Heart right ventricle (tissue), 16 donors: ENCODE measurements around the gene CDK5RAP3. TPM values are rescaled to one million over a fixed set of nuclear protein-coding genes. Genes with fewer than 3 reads are reported as not detected.
"Not testable (repeated sequence)": the region's sequence is repeated elsewhere in the genome, so short reads cannot be mapped to it uniquely, and the experiment has no call there.

Experiments used
- ATAC-seq, 8 donors: fragments of 200-7000 bp; cut with Tn5 transposase; one replicate each; pipeline ENCODE4 v1.9.1; 2020; ENCODE audit warnings: mild to moderate bottlenecking in 8 of 8, moderate library complexity in 8 of 8, moderate number of reproducible peaks in 1 of 8
- DNase-seq, 2 donors: peaks; one replicate each; pipeline ENCODE4 v3.0.0-alpha.2; 2020
- H3K27ac ChIP-seq, 10 donors: fragments of 200-600 bp; sonication (generic) in 2 of 10; one replicate each; pipeline versions ENCODE4 v1.5.0 to v1.8.0; 2020 to 2022; ENCODE audit warnings: mild to moderate bottlenecking in 3 of 10
- H3K27me3 ChIP-seq, 7 donors: fragments of 200-600 bp; one replicate each; pipeline ENCODE4 v1.8.0; 2021 to 2022; ENCODE audit warnings: mild to moderate bottlenecking in 2 of 7
- H3K36me3 ChIP-seq, 9 donors: fragments of 200-600 bp; sonication (generic) in 1 of 9; one replicate each; pipeline versions ENCODE4 v1.5.0 to v1.8.0; 2020 to 2022; ENCODE audit warnings: mild to moderate bottlenecking in 2 of 9
- H3K4me1 ChIP-seq, 9 donors: fragments of 200-600 bp; sonication (generic) in 1 of 9; one replicate each; pipeline versions ENCODE4 v1.5.0 to v1.8.0; 2020 to 2022; ENCODE audit warnings: mild to moderate bottlenecking in 4 of 9
- H3K4me3 ChIP-seq, 10 donors: fragments of 200-600 bp; sonication (generic) in 2 of 10; one replicate each; pipeline versions ENCODE4 v1.5.0 to v1.8.0; 2020 to 2022; ENCODE audit warnings: mild to moderate bottlenecking in 7 of 10, moderate library complexity in 2 of 10
- H3K9me3 ChIP-seq, 11 donors: fragments of 200-600 bp in 10 of 11; sonication (generic) in 2 of 11; one replicate each; pipeline versions ENCODE4 v1.5.0 to v1.8.0; 2013 to 2022; ENCODE audit warnings: mild to moderate bottlenecking in 2 of 11, control low read depth in 1 of 11, moderate library complexity in 1 of 11
- CTCF ChIP-seq, 9 donors: fragments of 200-600 bp; sonication (generic) in 2 of 9; IDR thresholded peaks; one replicate each; pipeline versions ENCODE4 v1.5.0 to v1.8.0; 2021 to 2022; ENCODE audit warnings: antibody characterized with exemption in 9 of 9, mild to moderate bottlenecking in 5 of 9, moderate library complexity in 1 of 9
- WGBS, 2 donors: extraction: QIAGEN DNeasy Blood & Tissue Kit; methylation state at CpG; one replicate each; pipeline ENCODE4 v1.1.7; 2013; ENCODE audit warnings: inconsistent platforms in 1 of 2; 5-methylcytosine and 5-hydroxymethylcytosine counted together
- intact Hi-C, 10 donors: fragments of 100-400 bp; cut with DNase I; formaldehyde crosslinking; loops; one replicate each; pipeline versions ENCODE4 v1.11.1 to v1.14.2; 2022
- polyA plus RNA-seq, 2 donors: library from polyadenylated mRNA; stranded (reverse); fragments of 200-250 nt; gene quantifications; one replicate each; pipeline ENCODE4 v1.2.3, GENCODE V29; 2013
- total RNA-seq, 10 donors: library from RNA; stranded (reverse); fragmentation: NEBNext Ultra II Directional in 3 of 10; extraction: Animal tissue kit (Norgen Biotek cat#: 25700) in 3 of 10; gene quantifications; one replicate each; pipeline versions ENCODE4 v1.2.1 to v1.2.4, GENCODE V29; 2021 to 2023
- donor health status: Arrhythmogenic right ventricular cardiomyopathy.
- donor health status: ischemic (EF 13 %, LVEDD 7.1; RV severe dilation, severe dysfunction).
- donor health status: healthy with polysubstance abuse.
- donor health status: DM: no; HTN: yes; CAD: no.
- donor health status: DM: no; HTN: no; CAD: no.
- donor health status: ischemic (EF 25% LVEDD 6.9; RV normal size, moderate dysfunction).
- donor health status: ischemic (EF 25% LVEDD 5.7; RV mildly dilated, moderate dysfunction).
- donor health status: healthy.
- donor health status: DM: yes; HTN: yes; CAD: no.
- donor health status: Ischemic cardiomyopathy.
- donor health status: ischemic (EF 35%, LVEDD 5.7; RV mildly dilated, moderate dysfunction).
- donor health status: nonischemic (EF 11% LVEDD 7.7; RV severe dilation, severe dysfunction).
- donor health status: DM: yes; HTN: yes; CAD: no.
- donor health status: PGD.
- donor health status: ischemic (EF 29% LVEDD 5.4; RV normal size, mild dysfunction).
- donor health status: nonischemic (EF 23%, LVEDD 6.1; RV moderate dilation, normal function).

CDK5RAP3 gene
- total and polyA plus RNA-seq, 12 donors: 44.0 to 143 (median 64.2) TPM

- Histone ChIP-seq H3K27ac (no peak overlapping the region), H3K4me1 (peaks cover 0 to 7% (median 1%) of the 10 kb centered on the region in 9 donors), H3K4me3 (no peak overlapping the region), H3K27me3 (no peaks in the 10 kb centered on the region), H3K9me3 (no peaks in the 10 kb centered on the region), H3K36me3 (peaks cover 0 to 25% (median 0%) of the 10 kb centered on the region in 9 donors)
- intact Hi-C loops: no loop called here
- WGBS, 2 donors: 76 to 95% methylated on average over 1 of the region's 1 CpG
- ATAC-seq (no peak), DNase-seq (no peak)
- TF ChIP-seq CTCF (IDR thresholded peaks at IDR 0.05): no peak
These were observed 36.1 kb upstream of the CDK5RAP3 start for GRCh38 chr17:47934856-47935255.

DNA sequence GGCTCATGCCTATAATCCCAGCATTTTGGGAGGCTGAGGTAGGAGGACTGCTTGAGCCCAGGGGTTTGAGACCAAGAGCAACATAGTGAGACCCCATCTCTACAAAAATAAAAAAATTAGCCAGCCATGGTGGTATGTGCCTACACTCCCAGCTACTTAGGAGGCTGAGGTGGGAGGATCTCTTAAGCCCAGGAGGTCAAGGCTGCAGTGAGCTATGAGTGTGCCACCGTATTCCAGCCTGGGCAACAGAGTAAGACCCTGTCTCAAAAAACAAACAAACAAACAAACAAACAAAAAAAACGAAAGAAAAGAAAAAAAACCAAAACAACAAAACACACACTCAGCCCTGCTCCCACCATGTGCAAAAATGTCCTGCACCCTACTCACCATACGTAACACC is 35.4 kb upstream of the CDK5RAP3 start:
- H3K36me3 ChIP-seq: peaks cover 0 to 19% (median 0%) of the 10 kb centered on the region in 9 donors
- H3K4me3 ChIP-seq, H3K27me3 ChIP-seq, intact Hi-C loops, ATAC-seq, H3K9me3 ChIP-seq, H3K27ac ChIP-seq, DNase-seq, H3K4me1 ChIP-seq: not testable (repeated sequence)
- 81 to 89% methylated on average over 3 of the region's 3 CpGs for WGBS, 2 donors

- no peak for DNase-seq
- no peak for TF ChIP-seq CTCF (IDR thresholded peaks at IDR 0.05)
- ATAC-seq: peak in 1 of 8 donors; percentile 34
- Histone ChIP-seq H3K4me1 (peaks cover 0 to 9% (median 5%) of the 10 kb centered on the region in 9 donors), H3K4me3 (no peak overlapping the region), H3K27me3 (no peaks in the 10 kb centered on the region), H3K27ac (no peak overlapping the region), H3K36me3 (peaks cover 0 to 14% (median 0%) of the 10 kb centered on the region in 9 donors), H3K9me3 (no peaks in the 10 kb centered on the region)
- intact Hi-C loops: no loop called here
- 47 to 59% methylated on average over 5 of the region's 5 CpGs for WGBS, 2 donors
These were observed 35.0 kb upstream of the CDK5RAP3 start for GRCh38 chr17:47935961-47936360.

DNA sequence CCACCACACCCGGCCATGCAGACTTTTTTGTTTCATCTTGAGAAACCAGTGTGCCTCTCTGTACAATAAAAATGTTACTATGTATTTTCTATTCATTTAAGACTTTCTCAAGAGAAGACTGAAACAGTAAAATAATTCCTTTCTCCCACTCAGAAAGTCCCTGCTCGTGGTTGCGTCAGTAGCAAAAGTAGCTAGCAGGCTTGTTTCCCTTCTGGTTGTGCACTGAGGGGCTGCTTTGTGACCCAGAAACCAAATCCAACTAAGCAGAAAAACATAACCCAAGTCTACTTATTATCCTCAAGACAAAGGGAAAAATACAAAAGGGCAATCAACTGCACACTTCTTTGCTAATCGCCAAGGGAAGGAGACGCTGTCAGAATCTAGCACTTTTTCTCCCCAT is 33.0 kb upstream of the CDK5RAP3 start:
- WGBS, 2 donors: 93 to 95% methylated on average over 5 of the region's 5 CpGs
- H3K4me1 ChIP-seq: peaks cover 0 to 23% (median 18%) of the 10 kb centered on the region in 9 donors
- no peak for TF ChIP-seq CTCF (IDR thresholded peaks at IDR 0.05)
- ATAC-seq: no peak
- DNase-seq: no peak
- H3K27me3 ChIP-seq: no peaks in the 10 kb centered on the region
- H3K4me3 ChIP-seq: no peak overlapping the region
- intact Hi-C loops: no loop called here
- H3K27ac ChIP-seq: no peak overlapping the region
- H3K9me3 ChIP-seq: no peaks in the 10 kb centered on the region
- H3K36me3 ChIP-seq: peaks cover 0 to 3% (median 0%) of the 10 kb centered on the region in 9 donors
